Rectal smooth muscle tissue (tissue), 1 donor: Measurements from ENCODE around the gene OR4D10.
"Not testable (repeated sequence)": the region's sequence is repeated elsewhere in the genome, so short reads cannot be mapped to it uniquely, and the experiment has no call there.

Experiments used
- H3K27ac ChIP-seq: one replicate; pipeline ENCODE4 v1.7.0; 2013; ENCODE audit warnings: low read depth, low read length, inconsistent platforms
- H3K27me3 ChIP-seq: one replicate; pipeline ENCODE4 v1.7.0; 2013; ENCODE audit warnings: low read length; ENCODE audit not compliant: control insufficient read depth, insufficient read depth
- H3K36me3 ChIP-seq: one replicate; pipeline ENCODE4 v1.7.0; 2013; ENCODE audit warnings: low read length; ENCODE audit not compliant: control insufficient read depth, insufficient read depth
- H3K4me1 ChIP-seq: one replicate; pipeline ENCODE4 v1.7.0; 2013; ENCODE audit warnings: low read length; ENCODE audit not compliant: control insufficient read depth, insufficient read depth
- H3K4me3 ChIP-seq: one replicate; pipeline ENCODE4 v1.7.0; 2013; ENCODE audit warnings: low read length
- H3K9ac ChIP-seq: one replicate; pipeline ENCODE4 v1.7.0; 2013; ENCODE audit warnings: low read length

The OR4D10 gene

GRCh38 chr11:59473015-59473414 lies at the start of gene OR4D10:
Gene OR4D10 (plus strand): TSS chr11:59473315. CDS start chr11:59477430, 4,115 bp downstream.
- Histone ChIP-seq H3K4me1 (no peaks in the 10 kb centered on the region), H3K27me3 (no peaks in the 10 kb centered on the region), H3K4me3 (no peak within 1 kb of the TSS), H3K36me3 (no peaks in the 10 kb centered on the region), H3K27ac (no peak within 1 kb of the TSS), H3K9ac (no peak within 1 kb of the TSS)

- H3K9ac ChIP-seq, result no peak overlapping the region
- H3K36me3 ChIP-seq, result no peaks in the 10 kb centered on the region
- H3K27ac ChIP-seq, result no peak overlapping the region
- no peaks in the 10 kb centered on the region for H3K27me3 ChIP-seq
- H3K4me1 ChIP-seq, result no peaks in the 10 kb centered on the region
- no peak overlapping the region for H3K4me3 ChIP-seq
Measured at GRCh38 chr11:59423835-59424234, 49.3 kb upstream of the OR4D10 start.

- Histone ChIP-seq H3K9ac (no peak overlapping the region), H3K27ac (no peak overlapping the region), H3K4me3 (no peak overlapping the region), H3K27me3 (no peaks in the 10 kb centered on the region), H3K36me3 (no peaks in the 10 kb centered on the region), H3K4me1 (no peaks in the 10 kb centered on the region)
Measured at GRCh38 chr11:59425131-59425530, 48.0 kb upstream of the OR4D10 start.

- H3K36me3 ChIP-seq, result no peaks in the 10 kb centered on the region
- no peak within 1 kb of the TSS for H3K9ac ChIP-seq
- no peak within 1 kb of the TSS for H3K4me3 ChIP-seq
- H3K4me1 ChIP-seq, result no peaks in the 10 kb centered on the region
- H3K27ac ChIP-seq, result no peak within 1 kb of the TSS
- no peaks in the 10 kb centered on the region for H3K27me3 ChIP-seq
Measured at GRCh38 chr11:59426361-59427067, 46.6 kb upstream of the OR4D10 start, which contains the start of gene OR5A2. Gene OR5A2 (minus strand): TSS chr11:59426413. CDS start chr11:59422953, 3,460 bp downstream.

DNA sequence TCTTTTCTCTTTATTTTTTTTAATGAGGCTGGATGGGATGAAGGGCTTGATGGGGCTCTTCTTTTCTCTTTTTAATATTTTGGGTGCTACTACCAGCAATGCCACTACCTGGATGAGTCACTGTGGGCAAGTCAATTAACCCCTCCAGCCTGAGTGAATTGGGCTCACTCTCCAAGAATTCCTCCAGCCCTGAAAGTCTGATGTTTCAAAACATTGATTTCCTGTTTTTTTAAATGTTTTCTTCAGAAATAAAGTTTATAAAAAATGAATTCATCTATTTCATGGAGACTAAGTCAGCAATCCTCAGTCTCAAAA lies 46.1 kb upstream of the OR4D10 start:
- H3K4me3 ChIP-seq, result no peak overlapping the region

DNA sequence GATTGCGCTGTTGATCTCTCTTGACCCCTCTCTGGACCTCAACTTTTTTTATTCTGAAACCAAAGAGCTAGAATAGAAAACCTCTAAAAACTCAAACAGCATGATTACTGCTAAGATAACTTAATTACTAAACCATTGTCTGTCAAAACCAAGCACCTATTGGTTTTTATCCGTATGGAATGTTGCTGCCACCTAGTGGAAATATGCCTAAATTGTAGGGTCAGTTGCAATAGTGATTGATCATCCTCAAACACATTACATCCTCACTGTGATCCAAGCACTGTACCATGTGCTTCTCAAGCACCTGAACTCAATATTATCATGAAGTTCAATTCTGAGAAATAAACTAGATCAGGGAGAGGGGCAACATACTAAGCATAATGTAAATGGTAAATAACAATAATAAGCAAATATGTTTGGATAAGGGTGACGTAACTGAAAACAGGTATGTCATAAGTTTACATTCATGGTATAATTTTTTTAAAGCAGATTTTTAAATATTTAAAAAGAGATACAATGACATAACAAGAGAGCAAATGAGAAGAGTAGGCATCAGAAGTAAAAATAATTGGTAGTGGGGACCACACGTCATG lies 43.1 kb upstream of the OR4D10 start:
- Histone ChIP-seq H3K4me1 (no peaks in the 10 kb centered on the region), H3K36me3 (no peaks in the 10 kb centered on the region), H3K4me3 (no peak overlapping the region), H3K9ac (no peak overlapping the region), H3K27ac (no peak overlapping the region), H3K27me3 (no peaks in the 10 kb centered on the region)

More for the DNA sequence above, 46.1 kb upstream of the OR4D10 start:
- Histone ChIP-seq H3K27ac (no peak overlapping the region), H3K36me3 (no peaks in the 10 kb centered on the region), H3K27me3 (no peaks in the 10 kb centered on the region), H3K4me1 (no peaks in the 10 kb centered on the region), H3K9ac (no peak overlapping the region)

GRCh38 chr11:59436169-59436568 lies 36.9 kb upstream of the OR4D10 start, which contains the start of gene OR5A1:
Gene OR5A1 (plus strand): TSS chr11:59436469. CDS start chr11:59443169, 6,700 bp downstream.
- H3K36me3 ChIP-seq, result no peaks in the 10 kb centered on the region
- H3K27me3 ChIP-seq, result no peaks in the 10 kb centered on the region
- no peak within 1 kb of the TSS for H3K27ac ChIP-seq
- no peak within 1 kb of the TSS for H3K4me3 ChIP-seq
- no peaks in the 10 kb centered on the region for H3K4me1 ChIP-seq
- H3K9ac ChIP-seq, result no peak within 1 kb of the TSS

DNA sequence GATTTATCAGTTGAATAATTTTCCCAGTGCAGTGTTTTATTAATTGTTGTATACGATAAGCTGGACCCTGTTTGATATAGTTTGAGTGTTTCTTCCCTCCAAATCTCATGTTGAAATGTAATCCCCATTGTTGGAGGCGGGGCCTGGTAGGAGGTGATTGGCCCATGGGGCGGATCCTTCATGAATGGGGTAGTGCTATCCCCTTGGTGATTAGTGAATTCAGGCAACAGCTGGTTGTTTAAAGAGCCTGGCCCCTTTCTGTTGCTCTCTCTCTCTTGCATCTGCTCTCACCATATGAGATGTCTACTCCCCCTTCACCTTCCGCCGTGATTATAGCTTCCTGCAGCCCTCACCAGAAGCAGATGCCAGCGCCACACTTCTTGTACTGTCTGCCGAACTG lies 35.3 kb upstream of the OR4D10 start:
- H3K27me3 ChIP-seq, result no peaks in the 10 kb centered on the region
- no peak overlapping the region for H3K9ac ChIP-seq
- no peaks in the 10 kb centered on the region for H3K36me3 ChIP-seq
- H3K27ac ChIP-seq, result no peak overlapping the region
- H3K4me1 ChIP-seq, result no peaks in the 10 kb centered on the region
- no peak overlapping the region for H3K4me3 ChIP-seq

DNA sequence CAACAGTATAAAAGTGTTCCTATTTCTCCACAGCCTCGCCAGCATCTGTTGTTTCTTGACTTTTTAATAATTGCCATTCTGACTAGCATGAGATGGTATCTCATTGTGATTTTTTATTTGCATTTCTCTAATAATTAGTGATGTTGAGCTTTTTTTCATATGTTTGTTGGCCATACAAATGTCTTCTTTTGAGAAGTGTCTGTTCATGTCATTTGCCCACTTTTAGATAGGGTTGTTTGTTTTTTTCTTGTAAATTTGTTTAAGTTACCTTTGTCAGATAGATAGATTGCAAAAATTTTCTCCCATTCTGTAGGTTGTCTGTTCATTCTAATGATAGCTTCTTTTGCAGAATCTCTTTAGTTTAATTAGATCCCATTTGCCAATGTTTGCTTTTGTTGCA lies 27.5 kb upstream of the OR4D10 start:
- H3K4me1 ChIP-seq, H3K9ac ChIP-seq, H3K4me3 ChIP-seq, H3K27me3 ChIP-seq, H3K36me3 ChIP-seq, H3K27ac ChIP-seq: not testable (repeated sequence)

GRCh38 chr11:59448484-59448883 lies 24.6 kb upstream of the OR4D10 start:
- H3K27me3 ChIP-seq, result no peaks in the 10 kb centered on the region
- no peaks in the 10 kb centered on the region for H3K36me3 ChIP-seq
- no peak overlapping the region for H3K27ac ChIP-seq
- H3K4me3 ChIP-seq, result no peak overlapping the region
- no peak overlapping the region for H3K9ac ChIP-seq
- H3K4me1 ChIP-seq, result no peaks in the 10 kb centered on the region

- H3K27me3 ChIP-seq, result no peaks in the 10 kb centered on the region
- H3K9ac ChIP-seq, result no peak within 1 kb of the TSS
- no peaks in the 10 kb centered on the region for H3K4me1 ChIP-seq
- H3K4me3 ChIP-seq, result no peak within 1 kb of the TSS
- H3K36me3 ChIP-seq, result no peaks in the 10 kb centered on the region
- H3K27ac ChIP-seq, result no peak within 1 kb of the TSS
Measured at GRCh38 chr11:59456661-59457060, 16.5 kb upstream of the OR4D10 start, which contains the start of gene OR4D6. Gene OR4D6 (plus strand): TSS chr11:59456961. CDS start chr11:59456961, 0 bp downstream.

DNA sequence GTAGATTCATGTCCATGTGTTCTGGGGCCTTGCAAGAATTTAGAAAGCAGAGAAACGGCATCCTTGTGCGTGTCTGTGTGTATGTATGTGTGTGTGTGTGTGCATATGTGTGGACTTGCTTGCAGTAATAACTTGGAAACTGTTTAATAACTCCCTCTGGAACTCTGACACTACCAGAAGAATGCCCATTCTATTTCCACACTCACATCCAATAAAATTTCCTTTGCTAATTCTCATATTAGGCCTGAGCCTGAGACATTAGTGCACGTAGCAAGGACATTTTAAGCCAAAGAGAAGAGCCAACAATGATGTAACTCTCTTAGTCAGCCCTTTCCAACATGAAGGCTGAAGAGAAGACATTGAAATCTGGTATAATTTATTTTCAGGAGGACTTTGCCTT lies 13.2 kb upstream of the OR4D10 start:
- Histone ChIP-seq H3K9ac (no peak overlapping the region), H3K27ac (no peak overlapping the region), H3K4me1 (no peaks in the 10 kb centered on the region), H3K36me3 (no peaks in the 10 kb centered on the region), H3K27me3 (no peaks in the 10 kb centered on the region), H3K4me3 (no peak overlapping the region)

- Histone ChIP-seq H3K4me1 (no peaks in the 10 kb centered on the region), H3K4me3 (no peak overlapping the region), H3K36me3 (no peaks in the 10 kb centered on the region), H3K27me3 (no peaks in the 10 kb centered on the region), H3K27ac (no peak overlapping the region), H3K9ac (no peak overlapping the region)
Measured at GRCh38 chr11:59463190-59463641, 9.9 kb upstream of the OR4D10 start.
